SK-N-MC (cell line): Measurements from ENCODE around the gene TMEM181.

Source experiments
- DNase-seq: peaks from one replicate; pipeline ENCODE4 v3.0.0-alpha.2; 2011; ENCODE audit warnings: low read depth, low spot score
- H3K27ac ChIP-seq: fragments of 200-600 bp; sonication (generic); 2 replicates; pipeline ENCODE4 v1.5.1; 2016; ENCODE audit warnings: mixed run types
- H3K36me3 ChIP-seq: fragments of 200-600 bp; sonication (generic); 2 replicates; pipeline ENCODE4 v1.6.1; 2017; ENCODE audit warnings: antibody characterized with exemption, low read length, mixed read lengths; ENCODE audit not compliant: insufficient read depth
- H3K4me3 ChIP-seq: fragments of 200-600 bp; sonication (generic); 2 replicates; pipeline ENCODE4 v1.5.1; 2016
- H3K9ac ChIP-seq: fragments of 200-600 bp; sonication (generic); 2 replicates; pipeline ENCODE4 v1.8.0; 2017; ENCODE audit warnings: mixed run types, mixed read lengths; ENCODE audit not compliant: insufficient read length
- H3K9me3 ChIP-seq: fragments of 200-600 bp; sonication (generic); 2 replicates; pipeline ENCODE4 v1.6.1; 2017; ENCODE audit warnings: low read depth, mild to moderate bottlenecking, antibody characterized with exemption, low read length, moderate library complexity, mixed read lengths
- EZH2 ChIP-seq: fragments of 200-600 bp; sonication (generic); IDR thresholded peaks from one replicate; pipeline ENCODE4 v1.6.1; 2017; ENCODE audit warnings: antibody characterized with exemption
- FOXP2 ChIP-seq: optimal IDR thresholded peaks from 2 replicates; pipeline ENCODE3; 2011; ENCODE audit warnings: mild to moderate bottlenecking, moderate library complexity; ENCODE audit not compliant: insufficient read depth; ENCODE audit errors: extremely low read length, control extremely low read depth
- POLR2AphosphoS5 ChIP-seq: IDR thresholded peaks from 2 replicates; pipeline ENCODE4 v1.6.1; 2012; ENCODE audit warnings: mild to moderate bottlenecking, low read depth, low read length, borderline replicate concordance

Gene TMEM181

DNA sequence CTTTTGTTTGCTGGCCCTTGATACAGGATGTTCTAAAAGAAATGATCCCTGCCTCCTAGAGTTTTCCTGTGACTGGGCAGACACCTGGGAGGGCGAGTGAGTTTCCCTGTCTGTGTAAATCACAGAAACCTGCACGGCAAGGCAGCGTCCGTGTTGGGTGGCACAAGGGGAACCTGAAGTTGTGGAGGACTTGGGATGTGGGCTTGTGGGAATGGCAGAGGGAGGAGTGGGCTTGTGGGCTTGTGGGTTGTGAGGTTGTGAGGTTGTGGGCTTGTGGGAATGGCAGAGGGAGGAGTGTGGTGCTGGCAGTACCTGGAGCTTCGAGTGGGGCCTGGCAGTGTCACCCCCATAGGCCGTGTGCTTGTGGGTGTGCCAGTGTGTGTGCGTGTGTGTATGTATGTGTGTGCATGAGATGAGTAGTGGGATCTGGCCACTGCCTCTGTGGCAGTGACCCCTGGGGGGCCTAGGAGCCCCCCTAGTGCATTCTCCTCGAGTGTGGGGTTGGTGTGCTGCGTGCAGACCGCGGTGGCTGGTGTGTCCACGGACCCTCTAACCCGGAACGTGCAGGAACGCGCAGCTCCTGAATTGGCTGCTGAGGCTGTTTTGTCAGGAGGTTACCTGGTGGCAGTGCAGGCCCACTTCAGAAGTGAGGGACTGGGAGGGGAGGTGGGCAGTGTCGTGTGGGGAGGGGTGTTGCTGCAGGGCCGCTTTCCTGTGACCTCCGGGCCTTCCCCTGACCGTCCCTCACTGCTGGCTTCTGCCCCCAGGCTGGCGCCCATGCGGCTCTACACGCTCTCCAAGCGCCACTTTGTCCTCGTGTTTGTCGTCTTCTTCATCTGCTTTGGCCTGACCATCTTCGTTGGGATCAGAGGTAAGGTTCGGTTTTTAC lies 13.0 kb downstream of the TMEM181 start:
- peaks cover 38% of the 10 kb centered on the region for H3K36me3 ChIP-seq
- H3K4me3 ChIP-seq, result no peak overlapping the region
- TF ChIP-seq FOXP2 (no peak), EZH2 (no peak), POLR2AphosphoS5 (no peak)
- no peak overlapping the region for H3K27ac ChIP-seq
- H3K9me3 ChIP-seq, result no peaks in the 10 kb centered on the region
- DNase-seq, result no peak
- no peak overlapping the region for H3K9ac ChIP-seq

DNA sequence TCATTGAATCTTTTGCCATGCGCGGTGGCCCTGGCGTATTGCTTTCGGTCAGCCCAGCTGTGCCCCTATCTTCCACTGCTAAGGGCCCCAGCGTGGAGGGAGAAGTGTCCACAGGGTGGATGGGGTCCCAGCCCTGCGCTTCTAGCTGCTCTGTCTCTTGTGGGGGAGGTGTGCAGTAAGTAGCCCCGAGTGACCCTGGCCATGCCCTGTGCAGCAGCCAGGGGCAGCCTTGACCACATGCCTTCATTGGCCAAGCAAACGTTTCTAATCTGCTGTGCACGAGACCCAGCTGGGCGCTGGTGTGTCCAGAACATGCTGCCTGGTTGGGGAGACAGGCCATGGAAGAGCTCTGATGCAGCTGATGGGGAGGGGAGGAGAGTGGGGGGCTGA lies 13.6 kb downstream of the TMEM181 start:
- peaks cover 45% of the 10 kb centered on the region for H3K36me3 ChIP-seq
- H3K9ac ChIP-seq, result no peak overlapping the region

DNA sequence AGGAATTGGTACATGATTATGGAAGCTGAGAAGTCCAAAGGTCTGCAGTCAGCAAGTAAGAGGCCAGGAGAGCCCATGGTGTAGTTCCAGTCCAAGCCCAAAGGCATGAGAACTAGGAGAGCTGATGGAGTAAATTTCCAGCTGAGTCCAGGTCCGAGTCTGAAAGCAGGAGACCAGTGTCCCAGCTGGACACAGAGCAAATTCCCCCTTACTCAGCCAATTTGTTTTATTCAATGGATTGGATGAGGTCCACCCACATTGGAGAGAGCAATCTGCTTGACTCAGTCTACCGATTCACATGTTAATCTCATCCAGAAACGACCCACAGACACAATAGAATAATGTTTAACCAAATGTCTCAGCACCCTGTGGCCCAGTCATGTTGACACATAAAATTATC lies 14.9 kb downstream of the TMEM181 start:
- Histone ChIP-seq H3K4me3 (no peak overlapping the region), H3K27ac (no peak overlapping the region), H3K9ac (no peak overlapping the region), H3K36me3 (peaks cover 46% of the 10 kb centered on the region), H3K9me3 (0 out of 2 replicates have a peak, but pooled peaks cover 4% of the 10 kb centered on the region)
- no peak for DNase-seq
- no peak for TF ChIP-seq FOXP2
- TF ChIP-seq EZH2, result no peak
- TF ChIP-seq POLR2AphosphoS5, result no peak

More for the DNA sequence above, 13.6 kb downstream of the TMEM181 start:
- DNase-seq, result no peak
- H3K27ac ChIP-seq, result no peak overlapping the region
- H3K9me3 ChIP-seq, result 0 out of 2 replicates have a peak, but pooled peaks cover 4% of the 10 kb centered on the region
- TF ChIP-seq EZH2 (no peak), POLR2AphosphoS5 (no peak), FOXP2 (no peak)
- no peak overlapping the region for H3K4me3 ChIP-seq

DNA sequence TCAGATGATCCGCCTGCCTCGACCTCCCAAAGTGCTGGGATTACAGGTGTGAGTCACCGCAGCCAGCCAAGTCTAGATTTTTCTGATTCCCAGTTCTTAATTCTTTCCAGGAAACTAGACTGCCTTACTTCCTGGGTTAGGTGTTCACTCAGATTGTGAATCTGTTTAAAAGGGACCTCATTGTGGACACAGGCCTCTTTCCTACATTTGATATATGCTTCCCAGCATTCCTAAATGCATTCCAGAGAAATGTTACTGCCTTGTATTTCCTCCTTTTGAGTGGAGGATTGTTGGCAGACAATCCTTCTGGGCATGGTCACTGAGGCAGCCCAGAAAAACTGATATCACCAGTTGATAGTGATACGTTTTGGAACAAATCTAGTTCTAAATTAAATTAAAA lies 15.7 kb downstream of the TMEM181 start:
- no peak for DNase-seq
- Histone ChIP-seq H3K9ac (no peak overlapping the region), H3K9me3 (0 out of 2 replicates have a peak, but pooled peaks cover 4% of the 10 kb centered on the region), H3K27ac (no peak overlapping the region), H3K36me3 (peaks cover 46% of the 10 kb centered on the region), H3K4me3 (no peak overlapping the region)
- no peak for TF ChIP-seq FOXP2
- TF ChIP-seq POLR2AphosphoS5, result no peak
- no peak for TF ChIP-seq EZH2

DNA sequence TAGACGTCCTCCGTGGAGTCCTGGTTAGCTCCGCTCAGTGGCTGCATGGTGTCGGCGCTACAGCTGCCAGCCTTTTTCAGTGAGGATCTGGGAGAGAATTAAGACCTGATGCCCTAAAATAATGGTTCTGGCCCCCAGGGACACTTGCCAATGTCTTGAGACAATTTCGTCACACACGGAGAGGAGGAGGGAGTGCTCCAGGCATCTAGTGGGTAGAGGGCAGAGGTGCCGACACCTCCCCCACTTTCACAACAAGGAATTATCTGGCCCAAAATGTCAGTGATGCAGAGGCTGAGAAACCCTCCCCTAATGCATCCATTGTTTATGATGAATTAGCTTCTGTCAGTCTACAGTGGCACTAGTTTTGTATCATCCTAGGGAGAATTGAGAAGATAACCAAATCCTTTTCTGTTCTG lies 24.4 kb downstream of the TMEM181 start:
- H3K27ac ChIP-seq, result no peak overlapping the region
- H3K9me3 ChIP-seq, result no peaks in the 10 kb centered on the region
- H3K9ac ChIP-seq, result no peak overlapping the region
- H3K36me3 ChIP-seq, result peaks cover 58% of the 10 kb centered on the region
- TF ChIP-seq EZH2, result no peak
- no peak for TF ChIP-seq POLR2AphosphoS5
- no peak for TF ChIP-seq FOXP2
- no peak overlapping the region for H3K4me3 ChIP-seq
- DNase-seq, result no peak

DNA sequence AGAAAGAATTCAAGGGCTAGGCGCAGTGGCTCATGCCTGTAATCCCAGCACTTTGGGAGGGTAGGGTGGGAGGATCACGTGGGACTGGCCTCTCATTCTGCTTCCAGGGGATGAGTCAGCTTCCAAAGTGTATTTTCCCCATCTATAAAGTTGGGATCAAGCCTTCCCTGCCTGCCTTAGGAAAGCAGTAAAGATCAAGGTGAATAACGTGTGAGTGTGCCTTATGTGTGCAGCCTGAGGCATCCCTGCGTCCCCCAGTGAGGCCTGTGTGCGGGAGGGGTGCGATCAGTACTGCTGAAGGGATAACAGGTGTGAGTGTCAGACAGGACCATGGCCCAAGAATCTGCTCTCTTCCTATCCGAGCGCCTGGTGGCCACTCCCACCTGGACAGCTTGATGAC lies 26.8 kb downstream of the TMEM181 start:
- Histone ChIP-seq H3K9me3 (no peaks in the 10 kb centered on the region), H3K9ac (no peak overlapping the region), H3K4me3 (no peak overlapping the region), H3K36me3 (peaks cover 79% of the 10 kb centered on the region), H3K27ac (no peak overlapping the region)
- no peak for DNase-seq
- TF ChIP-seq POLR2AphosphoS5 (no peak), EZH2 (no peak), FOXP2 (no peak)

GRCh38 chr6:158589366-158589765 lies 29.5 kb downstream of the TMEM181 start:
- DNase-seq, result no peak
- Histone ChIP-seq H3K9ac (no peak overlapping the region), H3K36me3 (peaks cover 88% of the 10 kb centered on the region), H3K9me3 (no peaks in the 10 kb centered on the region), H3K4me3 (no peak overlapping the region), H3K27ac (no peak overlapping the region)
- TF ChIP-seq FOXP2 (no peak), EZH2 (no peak), POLR2AphosphoS5 (no peak)

GRCh38 chr6:158591134-158591809 lies 31.4 kb downstream of the TMEM181 start:
- DNase-seq, result no peak
- Histone ChIP-seq H3K9me3 (no peaks in the 10 kb centered on the region), H3K27ac (no peak overlapping the region), H3K4me3 (no peak overlapping the region), H3K36me3 (peaks cover 85% of the 10 kb centered on the region), H3K9ac (no peak overlapping the region)
- TF ChIP-seq EZH2, result no peak
- TF ChIP-seq FOXP2, result no peak
- TF ChIP-seq POLR2AphosphoS5, result no peak

- peaks cover 82% of the 10 kb centered on the region for H3K36me3 ChIP-seq
- H3K9ac ChIP-seq, result no peak overlapping the region
- H3K27ac ChIP-seq, result no peak overlapping the region
- H3K9me3 ChIP-seq, result no peaks in the 10 kb centered on the region
- TF ChIP-seq EZH2, result no peak
- DNase-seq, result no peak
- no peak overlapping the region for H3K4me3 ChIP-seq
These were observed 31.9 kb downstream of the TMEM181 start for GRCh38 chr6:158591810-158592209.
